NCI-H2171 (cell line): Measurements from ENCODE around the gene CD40.
"Not testable (repeated sequence)": the region's sequence is repeated elsewhere in the genome, so short reads cannot be mapped to it uniquely, and the experiment has no call there.

ENCODE experiments used
- DNase-seq: peaks from one replicate; lab custom pipeline; 2025; lab: John Stamatoyannopoulos, UW

The CD40 gene

DNA sequence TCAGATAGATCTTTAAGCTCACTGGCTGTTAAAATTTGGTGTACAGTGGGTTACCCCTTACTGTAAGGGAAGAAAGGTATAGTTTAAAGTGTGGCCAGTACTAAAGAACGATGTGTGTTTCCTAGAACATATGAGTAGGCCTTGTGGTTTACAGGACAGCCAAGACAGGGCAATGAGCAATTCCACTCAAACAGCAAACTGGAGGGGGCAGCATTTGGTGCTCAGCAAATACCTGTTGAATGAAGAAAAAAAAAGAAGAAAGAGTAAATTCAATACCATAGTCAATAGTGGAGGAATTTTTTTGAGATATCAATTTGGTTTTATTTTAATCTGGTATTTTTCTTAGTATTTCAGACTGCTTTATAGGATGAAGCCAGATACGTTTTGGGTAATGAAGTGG is 24.6 kb upstream of the CD40 start:
- no peak for DNase-seq

DNA sequence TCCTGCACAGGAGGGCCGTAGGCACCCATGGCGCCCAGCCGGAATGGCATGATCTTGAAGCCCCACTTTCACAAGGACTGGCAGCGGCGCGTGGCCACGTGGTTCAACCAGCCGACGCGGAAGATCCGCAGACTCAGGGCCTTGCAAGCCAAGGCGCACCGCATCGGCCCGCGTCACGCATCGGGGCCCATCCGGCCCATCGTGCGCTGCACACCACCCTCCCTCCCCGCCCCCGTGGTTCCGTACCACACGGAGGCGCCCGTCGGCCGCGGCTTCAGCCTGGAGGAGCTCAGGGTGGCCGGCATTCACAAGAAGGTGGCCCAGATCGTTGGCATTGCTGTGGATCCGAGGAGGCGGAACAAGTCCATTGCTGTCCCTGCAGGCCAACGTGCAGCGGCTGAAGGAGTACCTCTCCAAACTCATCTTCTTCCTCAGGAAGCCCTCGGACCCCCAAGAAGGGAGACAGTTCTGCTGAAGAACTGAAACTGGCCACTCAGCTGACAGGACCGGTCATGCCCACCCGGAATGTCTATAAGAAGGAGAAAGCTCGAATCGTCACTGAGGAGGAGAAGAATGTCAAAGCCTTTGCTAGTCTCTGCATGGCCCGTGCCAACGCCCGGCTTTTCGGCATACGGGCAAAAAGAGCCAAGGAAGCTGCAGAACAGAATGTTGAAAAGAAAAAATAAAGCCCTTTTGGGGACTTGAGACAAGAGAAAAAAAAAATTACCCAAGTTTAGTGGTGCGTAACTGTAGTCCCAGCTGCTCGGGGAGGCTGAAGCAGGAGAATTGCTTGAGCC is 18.4 kb upstream of the CD40 start:
- no peak for DNase-seq

DNA sequence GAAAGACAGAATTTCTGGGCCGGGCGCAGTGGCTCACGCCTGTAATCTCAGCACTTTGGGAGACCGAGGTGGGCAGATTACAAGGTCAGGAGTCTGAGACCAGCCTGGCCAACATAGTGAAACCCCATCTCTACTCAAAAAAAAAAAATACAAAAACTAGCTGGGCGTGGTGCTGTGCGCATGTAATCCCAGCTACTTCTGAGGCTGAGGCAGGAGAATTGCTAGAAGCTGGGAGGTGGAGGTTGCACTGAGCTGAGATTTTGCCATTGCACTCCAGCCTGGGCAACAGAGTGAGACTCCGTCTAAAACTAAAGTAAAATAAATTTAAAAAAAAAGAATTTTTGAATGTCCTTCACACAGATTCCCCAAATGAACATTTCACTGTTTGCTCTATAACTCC is 17.7 kb upstream of the CD40 start:
- DNase-seq: not testable (repeated sequence)

DNA sequence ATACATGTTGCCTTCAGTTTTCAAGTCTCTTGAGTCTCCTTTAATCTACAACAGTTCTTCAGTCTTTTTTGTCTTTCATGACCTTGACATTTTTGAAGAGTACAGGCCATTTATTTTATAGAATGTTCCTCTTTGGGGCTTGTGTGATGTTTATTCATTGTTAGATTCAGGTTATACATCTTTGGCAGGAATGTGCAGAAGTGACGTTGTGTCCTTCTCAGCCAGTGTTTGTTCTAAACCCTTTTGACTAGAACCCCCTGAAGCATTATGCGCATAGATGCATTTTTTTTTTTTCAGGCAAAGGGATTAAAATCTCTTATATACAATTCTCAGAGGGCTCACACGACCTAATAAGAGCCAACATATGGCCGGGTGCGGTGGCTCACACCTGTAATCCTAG is 17.1 kb upstream of the CD40 start:
- DNase-seq: no peak

DNA sequence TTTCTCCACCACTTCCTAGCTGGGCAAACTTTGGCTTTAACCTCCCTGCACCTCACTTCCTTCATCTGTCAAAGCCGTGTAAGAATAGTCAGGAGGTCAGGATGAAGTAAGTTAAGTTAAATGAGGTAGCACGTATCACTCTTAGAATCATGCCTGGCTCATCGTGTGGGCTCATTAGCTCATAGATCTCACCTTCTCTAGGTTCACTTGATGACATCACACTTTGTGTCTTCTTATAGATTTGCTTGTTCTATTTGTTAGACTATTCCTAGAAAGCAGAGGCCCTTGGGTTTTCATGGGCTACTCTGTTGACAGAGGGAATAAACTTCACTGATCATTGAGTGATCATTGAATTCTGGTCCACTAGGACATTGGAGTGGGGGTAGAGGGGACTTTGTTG is 16.2 kb upstream of the CD40 start:
- no peak for DNase-seq

- no peak for DNase-seq
Observed at GRCh38 chr20:46102940-46103339, 15.2 kb upstream of the CD40 start.

- no peak for DNase-seq
Observed at GRCh38 chr20:46104262-46104661, 13.9 kb upstream of the CD40 start.

- DNase-seq: no peak
Observed at GRCh38 chr20:46107061-46107460, 11.1 kb upstream of the CD40 start.

DNA sequence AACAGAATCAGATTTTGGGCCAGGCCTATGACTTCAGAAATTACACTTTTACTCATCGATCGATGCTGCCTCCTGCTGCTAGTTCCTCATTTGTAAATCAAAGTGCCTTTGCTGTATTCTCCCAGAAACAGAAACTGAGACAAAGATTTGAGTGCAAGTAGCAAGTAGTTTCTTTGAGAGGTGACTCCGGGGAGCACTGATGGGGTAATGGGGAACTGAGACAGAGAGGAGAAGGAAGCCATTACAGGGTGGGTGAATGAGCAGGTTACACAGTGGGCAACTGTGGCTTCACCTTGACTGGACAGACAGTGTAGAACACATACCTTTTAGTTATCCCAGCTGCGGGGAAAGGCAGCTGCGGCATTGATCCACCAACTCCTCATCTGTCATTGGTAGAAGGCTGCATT is 9.7 kb upstream of the CD40 start:
- DNase-seq: no peak

DNA sequence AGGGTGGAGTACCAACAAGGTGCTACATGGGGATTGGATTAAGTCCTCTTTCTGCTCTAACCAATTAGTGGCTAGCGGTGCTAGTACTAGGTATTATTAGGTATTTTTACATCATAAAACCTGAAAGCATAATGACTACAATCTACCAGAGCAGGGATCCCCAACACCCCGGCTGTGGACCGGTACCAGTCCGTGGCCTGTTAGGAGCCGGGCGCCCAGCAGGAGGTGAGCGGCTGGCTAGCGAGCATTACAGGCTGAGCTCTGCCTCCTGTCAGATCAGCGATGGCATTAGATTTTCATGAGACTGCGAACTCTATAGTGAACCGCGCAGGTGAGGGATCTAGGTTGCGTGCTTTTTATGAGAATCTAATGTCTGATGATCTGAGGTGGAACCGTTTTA is 9.1 kb upstream of the CD40 start:
- no peak for DNase-seq

DNA sequence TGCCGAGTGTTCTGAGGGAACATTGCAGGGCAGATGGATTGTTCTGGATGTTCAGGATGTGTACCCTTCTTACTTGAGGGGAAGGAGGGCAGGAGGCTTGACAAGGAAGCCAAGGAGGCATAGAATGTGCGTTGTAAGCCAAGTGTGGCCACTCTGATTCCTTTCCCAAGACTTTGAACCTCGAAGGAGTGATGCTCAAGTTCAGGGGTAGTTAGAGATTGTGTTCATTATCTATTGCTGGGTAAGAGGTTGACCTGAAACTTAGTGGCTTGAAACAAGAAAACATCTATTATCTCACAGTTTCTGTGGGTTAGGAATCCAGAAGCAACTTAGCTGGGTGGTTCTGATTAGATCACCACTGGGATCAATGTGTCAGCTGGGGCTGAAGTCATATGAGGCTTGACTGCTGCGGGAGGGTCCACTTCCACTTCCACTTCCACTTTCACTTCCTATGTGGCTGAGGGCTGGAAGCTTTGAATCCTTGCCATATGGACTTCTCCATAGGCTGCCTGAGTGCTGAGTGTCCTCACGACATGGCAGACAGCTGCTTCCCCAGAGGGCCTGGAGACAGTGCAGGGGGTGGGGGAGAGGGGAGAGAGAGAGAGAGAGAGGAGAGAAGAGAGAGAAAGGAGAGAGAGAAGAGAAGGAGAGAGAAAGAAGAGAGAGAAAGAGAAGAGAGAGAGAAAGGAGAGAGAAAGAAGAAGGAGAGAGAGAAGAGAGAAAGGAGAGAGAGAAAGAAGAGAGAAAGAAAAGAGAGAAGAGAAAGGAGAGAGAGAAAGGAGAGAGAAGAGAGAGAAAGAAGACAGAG is 6.9 kb upstream of the CD40 start:
- no peak for DNase-seq

DNA sequence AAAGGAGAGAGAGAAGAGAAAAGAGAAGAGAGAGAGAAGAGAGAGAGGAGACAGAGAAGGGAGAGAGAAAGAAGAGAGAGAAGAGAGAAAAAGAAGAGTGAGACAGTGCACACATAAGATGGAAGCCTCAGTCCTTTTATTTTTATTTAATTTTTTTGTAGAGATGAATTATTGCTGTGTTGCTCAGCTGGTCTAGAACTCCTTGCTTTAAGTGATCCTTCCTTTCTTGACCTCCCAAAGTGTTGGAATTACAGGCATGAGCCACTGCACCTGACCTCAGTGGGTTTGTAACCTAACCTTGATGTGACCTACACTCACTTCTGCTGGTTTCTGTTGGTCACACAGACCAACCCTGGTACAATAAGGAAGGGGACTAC is 6.3 kb upstream of the CD40 start:
- no peak for DNase-seq

GRCh38 chr20:46112430-46113112 is 5.5 kb upstream of the CD40 start:
- DNase-seq: no peak

DNA sequence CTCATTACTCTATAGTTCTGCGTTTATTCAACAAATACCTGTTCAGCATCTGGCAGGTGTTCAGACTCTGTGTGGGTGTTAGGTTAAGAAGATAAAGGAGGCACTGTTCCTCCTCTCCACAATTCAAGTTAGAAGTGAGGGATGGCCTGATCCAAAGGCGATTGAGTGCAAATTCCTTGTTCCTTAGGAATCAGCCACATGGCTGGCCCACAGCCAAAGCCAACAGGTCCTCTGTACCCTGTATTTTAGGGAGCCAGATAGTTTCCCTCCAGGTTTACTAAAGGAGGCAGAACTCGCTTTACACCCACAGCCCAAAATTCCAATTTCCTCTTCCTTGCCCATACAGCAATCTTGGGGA is 5.0 kb upstream of the CD40 start:
- no peak for DNase-seq

GRCh38 chr20:46114449-46114848 is 3.7 kb upstream of the CD40 start:
- DNase-seq: no peak

DNA sequence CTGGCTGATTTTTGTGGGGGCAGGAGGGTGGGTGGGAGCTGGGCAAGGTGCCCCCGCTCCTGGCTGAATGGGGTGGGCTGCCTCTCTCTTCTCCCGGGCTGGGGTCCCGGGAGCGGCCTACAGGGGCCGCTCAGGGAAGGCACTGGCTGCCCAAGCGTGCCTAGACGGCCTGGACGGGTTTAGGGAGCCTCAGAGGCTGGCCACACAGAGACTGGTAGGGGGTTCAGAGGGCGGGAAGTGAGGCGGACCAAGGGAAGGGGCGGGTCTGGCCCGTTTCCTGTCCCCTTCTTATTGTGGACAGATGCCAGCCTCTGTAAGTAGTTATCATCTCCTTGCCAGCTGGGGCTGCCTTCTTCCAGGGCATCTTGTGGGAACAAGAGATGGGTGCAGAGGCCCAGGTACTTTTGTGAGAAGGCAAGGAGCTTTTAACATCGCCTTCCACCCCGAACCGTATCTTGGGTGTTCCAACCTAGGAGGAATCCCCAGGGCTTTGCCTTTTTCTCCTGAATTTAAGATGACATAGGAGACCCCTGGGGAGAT is 437 bp downstream of the CD40 start:
- no peak for DNase-seq

DNA sequence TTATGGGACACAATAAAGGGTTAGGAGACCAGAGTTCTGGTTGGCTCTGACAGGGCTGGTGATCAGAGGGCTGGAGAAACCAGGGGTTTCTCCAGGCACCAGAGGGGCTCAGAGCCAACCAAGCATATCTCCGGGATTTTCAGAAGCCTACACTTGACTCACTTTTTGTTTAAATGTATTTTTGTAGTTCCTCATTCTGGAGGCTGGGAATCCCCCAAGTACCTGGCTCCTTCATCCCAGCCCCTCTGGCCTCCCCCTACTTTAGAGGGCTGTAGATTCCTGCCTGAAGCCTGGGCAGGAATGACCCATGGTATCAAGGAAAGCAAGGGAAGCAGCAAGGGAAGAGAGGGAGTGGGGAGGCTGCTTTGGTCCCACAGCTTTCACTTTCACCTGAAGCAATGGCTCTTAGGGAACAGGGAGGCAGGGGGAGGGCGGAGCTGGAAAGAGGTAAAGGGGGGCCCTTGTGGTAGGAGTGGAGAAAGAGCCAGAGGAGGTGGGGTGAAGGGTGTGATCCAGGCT is 973 bp downstream of the CD40 start:
- DNase-seq: no peak

GRCh38 chr20:46119547-46119946 is 1.4 kb downstream of the CD40 start:
- DNase-seq: no peak

- DNase-seq: no peak
Observed at GRCh38 chr20:46120136-46120535, 2.0 kb downstream of the CD40 start.

DNA sequence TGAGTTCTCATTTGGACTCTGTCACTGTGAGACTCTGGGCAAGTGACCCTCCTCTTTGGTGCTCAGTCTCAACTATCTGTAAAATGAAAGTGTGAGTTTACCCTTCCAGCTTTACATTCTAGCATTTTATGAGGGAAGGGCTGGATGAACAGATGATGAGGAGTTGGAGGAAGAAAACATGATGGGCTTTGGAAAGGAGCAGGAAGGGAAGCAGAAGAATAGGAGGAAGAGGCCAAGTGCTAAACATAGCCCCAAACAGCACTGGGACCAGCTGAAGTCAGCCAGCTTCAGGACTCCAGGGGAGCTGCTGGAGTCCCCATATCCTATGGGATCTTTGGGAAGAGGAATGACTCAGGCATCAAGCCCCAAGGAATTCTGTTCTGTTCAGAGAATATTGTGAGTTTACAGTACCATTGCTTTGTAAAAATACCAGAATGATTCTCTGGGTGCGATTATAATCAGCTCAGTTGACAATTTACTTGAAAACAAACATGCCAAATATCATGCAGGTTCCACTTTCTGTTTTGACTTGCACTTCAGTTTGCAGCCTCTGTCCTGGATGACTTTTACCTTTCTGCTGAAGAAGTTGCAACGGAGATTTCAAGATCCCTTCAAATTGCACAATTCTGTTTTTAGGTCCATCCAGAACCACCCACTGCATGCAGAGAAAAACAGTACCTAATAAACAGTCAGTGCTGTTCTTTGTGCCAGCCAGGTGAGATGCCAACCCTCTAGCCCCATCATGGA is 3.2 kb downstream of the CD40 start:
- DNase-seq: no peak

DNA sequence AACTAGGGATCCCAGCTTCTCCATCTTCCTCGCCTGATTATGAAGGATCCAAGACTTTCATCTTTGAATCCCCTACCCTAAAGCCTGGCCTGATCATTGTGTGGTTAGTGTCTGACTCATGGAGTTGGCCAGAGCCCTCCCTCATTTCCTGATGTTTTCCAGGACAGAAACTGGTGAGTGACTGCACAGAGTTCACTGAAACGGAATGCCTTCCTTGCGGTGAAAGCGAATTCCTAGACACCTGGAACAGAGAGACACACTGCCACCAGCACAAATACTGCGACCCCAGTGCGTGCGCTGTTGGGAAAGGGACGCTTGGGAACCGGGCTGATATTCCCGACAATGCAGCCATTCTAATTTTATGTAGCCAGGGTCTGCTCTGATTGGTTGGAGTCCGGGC is 4.0 kb downstream of the CD40 start:
- no peak for DNase-seq
